Fibroblast of skin of right quadriceps (primary cell): ENCODE results near the gene IGFL1.
"Not testable (repeated sequence)": the region's sequence is repeated elsewhere in the genome, so short reads cannot be mapped to it uniquely, and the experiment has no call there.

Experiments
- DNase-seq: peaks from one replicate; pipeline ENCODE4 v3.0.0-alpha.2; 2013

Gene IGFL1

DNA sequence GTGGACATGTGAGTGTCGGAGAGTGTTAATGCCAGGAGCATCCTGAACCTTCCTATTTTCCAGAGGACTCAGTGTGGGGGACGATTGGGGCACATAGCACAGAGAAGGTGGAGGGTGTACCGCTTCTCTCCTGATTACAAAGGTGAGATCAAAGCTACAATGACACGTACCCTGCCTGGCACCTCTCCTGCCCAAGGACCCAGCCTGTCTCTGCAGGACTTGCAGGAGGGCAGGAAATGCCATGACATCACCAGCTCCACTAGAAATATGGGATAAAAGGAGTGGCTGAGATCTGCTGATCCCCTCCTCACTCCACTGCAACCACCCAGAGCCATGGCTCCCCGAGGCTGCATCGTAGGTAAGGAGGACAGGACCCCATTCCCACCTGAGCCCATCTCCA is at the start of gene IGFL1:
IGFL1 (plus strand) TSS at position 301 of the 400 bp plus-strand sequence; CDS start at position 334, 33 bp downstream.
- no peak for DNase-seq

DNA sequence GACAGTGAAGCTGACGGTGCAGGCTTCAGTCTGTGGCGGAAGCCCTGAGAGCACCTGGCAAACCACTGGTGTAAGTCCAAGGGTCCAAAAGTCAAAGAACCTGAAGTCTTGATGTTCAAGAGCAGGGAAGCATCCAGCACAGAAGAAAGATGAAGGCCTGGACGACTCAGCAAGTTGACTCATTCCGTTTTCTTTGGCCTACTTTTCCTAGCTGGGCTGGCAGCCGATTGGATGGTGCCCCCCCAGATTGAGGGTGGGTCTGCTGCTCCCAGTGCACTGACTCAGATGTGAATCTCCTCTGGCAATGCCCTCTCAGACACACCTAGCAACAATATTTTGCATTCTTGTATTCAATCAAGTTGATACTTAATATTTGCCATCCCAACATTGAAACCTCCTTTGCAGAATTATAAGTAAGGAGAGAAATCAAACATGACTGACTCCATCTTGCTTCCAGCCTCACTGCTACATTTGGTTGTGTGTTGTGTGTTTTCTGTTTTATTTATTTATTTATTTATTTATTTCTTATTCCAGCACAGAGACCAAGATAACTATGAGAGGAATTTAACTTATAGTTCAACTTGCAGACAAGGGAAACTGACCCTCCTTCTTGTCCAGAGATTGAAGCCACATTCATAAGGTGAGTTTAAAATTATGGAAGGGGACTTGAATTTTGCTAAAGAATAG is 48.7 kb upstream of the IGFL1 start:
- DNase-seq, result peak; percentile 65

DNA sequence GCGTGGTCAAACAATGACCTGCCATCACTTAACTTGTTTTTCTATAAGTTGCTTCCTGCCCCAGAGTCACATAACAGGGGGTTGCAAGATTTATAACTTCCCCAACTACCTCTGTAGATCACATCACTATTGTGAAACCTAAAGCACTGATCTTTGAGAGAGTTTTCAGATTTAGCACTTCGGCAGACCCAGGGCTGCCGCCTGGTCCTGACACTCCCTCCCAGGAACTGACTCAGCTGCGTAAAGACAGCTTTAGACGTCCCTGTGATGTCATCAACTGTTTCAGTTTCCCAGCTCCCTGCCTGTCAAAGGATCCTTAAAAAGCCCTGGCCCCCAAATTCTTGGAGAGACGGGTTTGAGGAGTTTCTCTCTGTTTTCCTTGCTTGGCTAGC is 48.2 kb upstream of the IGFL1 start:
- DNase-seq, result peak; percentile 56

DNA sequence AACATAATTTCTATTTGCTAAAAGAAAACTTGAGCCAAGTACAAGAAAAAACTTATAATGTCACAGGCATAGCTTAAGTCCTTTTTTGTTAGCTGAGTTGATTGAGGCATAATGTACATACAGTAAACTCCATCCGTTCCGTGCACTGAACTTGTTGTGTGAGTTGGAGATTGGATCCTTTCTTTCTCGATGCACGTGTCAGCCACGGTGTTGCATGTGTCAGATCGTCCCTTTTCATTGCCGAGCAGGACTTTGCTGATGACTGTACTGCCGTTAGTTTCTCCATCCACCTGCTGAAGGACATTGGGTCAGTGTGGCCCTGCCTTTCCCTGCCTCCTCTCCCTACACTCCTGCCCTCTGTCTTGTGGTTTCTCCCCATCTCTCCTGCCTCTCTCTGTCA is 47.1 kb upstream of the IGFL1 start:
- no peak for DNase-seq

DNA sequence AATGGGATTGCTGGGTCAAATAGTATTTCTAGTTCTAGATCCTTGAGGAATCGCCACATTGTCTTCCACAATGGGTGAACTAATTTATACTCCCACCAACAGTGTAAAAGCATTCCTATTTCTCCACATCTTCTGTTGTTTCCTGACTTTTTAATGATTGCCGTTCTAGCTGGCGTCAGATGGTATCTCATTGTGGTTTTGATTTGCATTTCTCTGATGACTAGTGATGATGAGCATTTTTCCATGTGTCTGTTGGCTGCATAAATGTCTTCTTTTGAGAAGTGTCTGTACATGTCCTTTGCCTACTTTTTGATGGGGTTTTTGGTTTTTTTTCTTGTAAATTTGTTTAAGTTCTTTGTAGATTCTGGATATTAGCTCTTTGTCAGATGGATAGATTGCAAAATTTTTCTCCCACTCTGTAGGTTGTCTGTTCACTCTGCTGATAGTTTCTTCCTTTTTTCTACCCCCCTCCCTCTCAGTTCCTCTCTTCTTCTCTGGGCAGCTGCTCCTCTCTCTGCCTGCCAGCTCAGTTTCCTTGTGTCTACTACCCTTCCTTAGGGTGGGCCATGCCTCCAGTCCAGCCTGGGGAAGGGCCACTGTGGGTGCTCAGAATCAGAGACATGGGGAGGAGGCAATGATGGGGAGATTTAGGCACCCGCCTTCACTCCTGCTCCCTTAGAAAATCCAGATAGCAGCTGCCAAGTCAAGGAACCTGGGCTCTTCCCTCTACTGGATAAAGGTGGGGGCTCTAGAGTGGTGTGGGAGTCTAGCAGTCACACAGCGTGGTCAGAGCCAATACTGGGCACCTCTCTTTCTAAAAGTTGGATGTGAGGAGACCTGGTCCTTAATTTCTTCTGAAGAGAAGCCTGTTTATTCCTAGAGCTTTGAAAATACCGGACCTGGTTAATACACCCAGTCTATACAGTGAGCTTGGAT is 44.5 kb upstream of the IGFL1 start:
- peak; percentile 86 for DNase-seq

DNA sequence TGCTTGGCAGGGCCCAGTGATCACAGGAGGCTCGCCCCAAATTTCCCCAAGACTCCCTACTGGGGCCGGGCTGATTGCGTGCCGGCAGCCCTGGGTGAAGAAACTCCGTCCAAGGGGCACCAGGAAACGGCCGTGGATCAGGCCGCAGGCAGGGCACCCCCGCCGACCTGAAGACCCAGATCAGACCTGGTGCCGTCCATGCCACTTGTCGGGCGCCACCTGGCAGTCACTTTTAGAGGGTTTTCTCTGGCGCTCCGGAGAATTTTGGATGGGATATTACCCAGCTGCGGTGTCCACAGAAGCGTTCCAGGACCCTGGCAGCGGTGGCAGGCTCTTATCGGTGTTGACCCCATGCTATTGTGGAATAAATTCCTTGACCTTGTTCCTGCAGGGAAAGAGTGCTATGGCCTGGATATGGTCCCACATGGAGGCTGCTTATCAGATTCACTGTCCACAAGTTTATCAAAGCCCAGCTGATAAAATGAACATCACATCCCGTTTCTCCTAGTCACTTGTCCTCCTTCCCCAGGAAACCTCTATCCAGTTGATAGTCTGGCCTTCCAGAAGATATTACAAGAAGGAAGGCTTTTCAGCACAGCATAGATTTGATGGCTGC is 43.3 kb upstream of the IGFL1 start:
- no peak for DNase-seq

DNA sequence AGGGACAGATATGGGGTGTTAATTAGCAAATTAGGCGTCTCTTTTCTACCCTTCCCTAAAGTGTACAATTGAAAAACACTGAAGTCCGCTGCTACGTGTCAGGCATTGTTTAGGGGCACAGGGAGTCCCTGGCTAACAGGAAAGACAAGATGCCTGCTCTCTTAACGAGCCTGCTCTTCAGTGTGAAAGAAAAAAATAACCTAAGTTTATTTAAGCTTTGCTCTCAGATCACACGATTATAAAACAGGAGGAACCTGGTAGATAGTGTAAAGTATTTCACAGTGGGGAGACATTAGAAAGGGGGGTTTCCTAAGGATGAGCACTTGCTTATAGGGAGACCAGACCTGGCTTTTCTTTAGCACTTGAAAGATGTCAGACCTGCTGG is 42.8 kb upstream of the IGFL1 start:
- DNase-seq, result no peak

DNA sequence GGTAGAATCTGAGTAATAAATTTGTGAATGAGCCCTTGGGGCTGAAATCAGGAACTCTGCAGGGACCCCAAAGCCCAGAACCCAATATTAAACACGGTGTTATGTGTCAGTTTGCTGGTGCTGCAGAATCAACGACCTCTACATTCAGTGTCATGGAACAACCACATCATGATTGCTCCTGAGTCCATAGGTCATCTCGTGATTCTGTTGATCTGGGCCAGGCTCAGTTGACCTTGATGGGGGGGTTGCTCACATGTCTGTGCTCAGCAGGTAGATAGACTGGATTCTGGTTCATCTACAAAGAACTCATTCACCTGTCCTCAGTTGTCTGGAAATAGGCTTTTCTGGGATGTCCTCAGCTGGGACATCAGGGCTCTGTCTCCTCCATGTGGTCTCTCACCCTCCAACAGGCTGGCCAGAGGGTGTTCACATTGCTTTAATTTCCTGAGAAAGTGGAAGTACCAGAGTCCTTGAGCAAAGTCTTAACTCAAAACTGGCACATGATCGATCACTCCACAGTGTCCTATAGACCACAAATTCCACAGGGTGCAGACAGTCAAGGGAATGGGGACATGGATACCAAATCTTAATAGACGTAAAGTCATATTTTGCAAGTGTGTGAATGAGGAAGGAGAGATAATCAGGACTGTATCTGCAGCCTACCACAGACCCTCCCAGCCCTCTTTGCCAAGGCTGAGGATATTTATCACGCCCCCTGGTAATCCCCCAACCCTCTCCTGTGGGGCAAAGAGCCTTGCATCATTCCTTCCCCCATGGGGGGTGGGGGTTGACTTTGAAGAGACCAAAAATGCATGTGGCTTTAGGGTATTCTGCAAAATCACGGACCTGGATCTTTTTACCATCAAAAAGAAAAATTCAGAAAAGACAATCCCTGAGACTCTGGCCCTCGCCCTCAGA is 39.3 kb upstream of the IGFL1 start:
- no peak for DNase-seq

DNA sequence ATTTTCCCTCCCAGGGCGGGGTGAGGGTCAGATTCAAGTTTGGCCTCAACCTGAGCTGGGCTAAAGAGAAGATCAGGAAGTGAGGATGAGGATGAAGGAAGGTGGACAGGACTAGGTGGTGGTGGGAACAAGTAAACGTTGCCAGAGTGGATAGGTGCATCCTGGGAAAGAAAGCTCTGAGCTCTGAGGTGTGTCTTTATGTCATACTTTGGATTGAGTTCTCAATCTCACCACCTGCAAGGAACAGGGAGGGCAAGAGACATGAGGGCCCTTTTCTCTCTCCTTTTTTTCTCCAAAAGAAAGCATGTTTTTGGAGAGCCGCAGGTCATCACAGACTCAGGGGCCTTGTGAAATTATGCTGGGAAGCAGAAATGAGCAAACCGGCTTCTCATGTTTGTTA is 38.2 kb upstream of the IGFL1 start:
- DNase-seq, result no peak

DNA sequence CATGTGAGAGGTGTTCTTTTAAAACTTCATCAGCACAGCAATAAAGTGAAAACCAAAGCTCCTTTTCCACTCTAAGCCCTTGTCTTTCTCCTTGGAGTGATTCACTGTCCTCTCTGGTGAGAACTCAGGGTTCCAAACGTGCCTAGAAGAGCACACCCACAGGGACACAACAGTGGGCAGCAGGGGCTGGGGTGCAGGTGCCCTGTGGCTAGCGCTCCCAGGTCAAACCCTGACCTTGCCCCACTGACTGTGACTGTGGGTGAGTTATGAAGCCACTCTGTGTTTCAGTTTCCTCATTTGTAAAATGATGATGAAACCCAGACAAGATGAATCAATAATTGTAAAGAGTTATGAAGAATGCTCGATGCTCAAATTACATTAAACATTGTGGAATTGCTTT is 37.6 kb upstream of the IGFL1 start:
- no peak for DNase-seq

DNA sequence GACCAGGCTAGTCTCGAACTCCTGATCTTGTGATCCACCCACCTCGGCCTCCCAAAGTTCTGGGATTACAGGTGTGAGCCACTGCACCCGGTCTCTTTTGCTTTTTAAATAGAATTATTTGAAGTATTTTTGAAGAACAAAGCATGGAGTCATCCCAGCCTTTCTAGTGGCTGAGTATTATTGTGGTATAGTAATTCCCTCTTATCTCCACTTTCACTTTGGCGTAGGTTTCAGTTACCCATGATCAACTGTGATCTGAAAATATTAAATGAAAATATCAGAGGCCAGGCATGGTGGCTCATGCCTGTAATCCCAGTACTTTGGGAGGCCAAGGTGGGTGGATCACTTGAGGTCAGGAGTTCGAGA is 36.9 kb upstream of the IGFL1 start:
- DNase-seq, result not testable (repeated sequence)

DNA sequence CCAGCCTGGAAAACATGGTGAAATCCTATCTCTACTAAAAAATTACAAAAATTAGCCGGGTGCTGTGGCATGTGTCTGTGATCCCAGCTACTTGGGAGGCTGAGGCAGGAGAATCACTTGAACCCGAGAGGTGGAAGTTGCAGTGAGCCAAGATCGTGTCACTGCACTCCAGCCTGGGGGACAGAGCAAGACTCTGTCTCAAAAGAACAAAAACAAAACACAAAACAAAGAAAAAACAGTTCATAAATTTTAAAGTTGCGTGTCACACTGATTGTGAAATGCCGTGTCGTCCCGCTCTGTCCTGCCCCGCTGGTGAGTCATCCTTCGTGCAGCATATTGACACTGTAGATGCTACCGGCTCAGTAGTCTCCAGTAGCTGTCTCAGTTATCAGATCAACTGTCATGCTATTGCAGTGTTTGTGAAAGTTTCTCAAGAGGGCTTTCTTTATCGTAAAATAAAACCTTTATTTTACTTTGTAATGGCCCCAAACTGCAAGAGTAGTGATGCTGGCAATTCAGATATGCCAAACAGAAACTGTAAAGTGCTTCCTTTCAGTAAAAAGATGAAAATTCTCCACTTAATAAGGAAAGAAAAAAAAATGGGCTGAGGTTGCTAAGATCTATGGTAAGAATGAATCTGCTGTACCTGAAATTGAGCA is 36.4 kb upstream of the IGFL1 start:
- peak; percentile 77 for DNase-seq

DNA sequence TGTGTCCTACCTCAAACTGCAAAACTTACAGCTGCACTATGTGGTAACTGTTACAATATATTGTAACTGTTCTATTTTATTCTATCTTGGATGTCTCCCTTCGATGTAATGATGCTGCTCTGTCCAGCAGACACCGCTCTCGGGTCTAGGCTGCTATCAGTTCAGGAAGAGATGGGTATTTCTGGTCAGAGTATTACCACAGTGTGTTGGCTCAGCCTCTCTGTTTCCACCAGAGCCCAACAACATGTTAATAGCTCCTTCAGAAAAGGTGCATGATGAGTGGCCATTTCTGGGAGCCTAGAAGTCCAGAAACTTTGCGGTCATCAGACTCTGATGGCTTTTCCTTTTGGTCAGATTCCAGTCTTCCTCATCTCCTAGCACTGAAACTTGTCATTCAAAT is 35.9 kb upstream of the IGFL1 start:
- no peak for DNase-seq

DNA sequence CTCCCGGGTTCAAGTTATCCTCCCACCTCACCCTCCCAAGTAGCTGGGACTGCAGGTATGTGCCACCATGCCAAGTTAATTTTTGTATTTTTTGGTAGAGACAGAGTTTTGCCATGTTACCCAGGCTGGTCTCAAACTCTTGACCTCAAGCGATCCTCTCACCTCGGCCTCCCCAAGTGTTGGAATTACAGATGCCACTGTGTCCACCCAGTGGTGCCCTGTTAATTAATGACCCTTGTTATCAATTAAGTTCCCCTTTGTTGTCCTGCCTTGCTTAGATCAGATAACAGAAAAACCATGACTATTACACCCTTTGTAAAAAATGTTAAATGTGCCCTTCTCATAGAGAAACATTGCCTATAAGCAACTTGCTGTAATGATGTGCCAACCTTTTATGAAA is 34.4 kb upstream of the IGFL1 start:
- DNase-seq, result no peak

DNA sequence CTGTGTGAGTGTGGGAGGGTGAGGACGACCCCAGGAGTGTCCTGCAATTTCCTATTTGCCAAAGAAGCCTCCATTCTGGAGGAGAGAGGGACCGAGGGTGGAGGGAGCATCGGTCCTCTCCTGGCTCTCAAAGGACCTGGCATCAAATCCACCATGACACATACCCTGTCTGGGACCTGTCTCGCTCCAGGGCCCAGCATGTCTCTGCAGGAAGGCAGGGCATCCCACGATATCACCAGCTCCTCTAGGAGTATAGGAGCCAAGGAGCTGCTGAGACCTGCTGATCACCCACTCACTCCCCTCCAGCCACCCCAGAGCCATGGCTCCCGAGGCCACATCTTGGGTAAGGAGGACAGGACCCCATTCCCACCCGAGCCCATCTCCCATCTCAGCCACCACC is 33.6 kb upstream of the IGFL1 start:
- DNase-seq, result not testable (repeated sequence)

DNA sequence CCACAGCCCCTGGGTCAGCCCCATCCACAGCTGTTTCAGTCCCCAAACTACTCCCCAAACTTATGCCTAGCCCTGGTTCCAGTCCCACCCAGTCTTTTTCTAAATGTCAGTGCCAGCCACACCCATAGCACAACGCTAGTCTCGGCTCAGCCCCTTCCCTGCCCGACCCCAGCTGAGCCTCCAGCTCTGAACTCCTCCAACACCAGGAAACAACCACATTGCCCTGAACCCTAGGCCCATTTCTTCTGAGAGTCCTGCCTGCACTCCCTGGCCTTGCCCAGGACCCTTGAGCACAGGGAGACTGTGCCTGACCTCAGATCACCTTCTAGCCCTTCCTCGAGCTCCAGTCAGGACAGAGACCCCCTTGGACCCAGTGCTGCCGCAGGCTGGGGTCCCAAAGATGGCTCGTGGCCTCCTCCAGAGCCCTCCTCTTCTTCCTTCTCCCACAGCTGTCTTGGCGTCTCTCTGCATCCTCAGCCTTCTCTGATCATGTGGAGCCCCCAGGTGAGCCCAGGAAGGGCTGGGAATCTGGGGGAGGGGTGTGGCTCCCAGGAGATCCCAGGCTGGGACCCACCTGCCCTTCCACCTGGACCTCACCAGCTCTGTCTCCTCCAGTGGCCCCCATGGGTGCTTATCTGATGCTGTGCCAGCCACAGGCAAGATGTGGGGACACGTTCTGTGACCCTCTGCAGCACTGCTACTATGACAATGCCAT is 33.0 kb upstream of the IGFL1 start:
- DNase-seq, result no peak

DNA sequence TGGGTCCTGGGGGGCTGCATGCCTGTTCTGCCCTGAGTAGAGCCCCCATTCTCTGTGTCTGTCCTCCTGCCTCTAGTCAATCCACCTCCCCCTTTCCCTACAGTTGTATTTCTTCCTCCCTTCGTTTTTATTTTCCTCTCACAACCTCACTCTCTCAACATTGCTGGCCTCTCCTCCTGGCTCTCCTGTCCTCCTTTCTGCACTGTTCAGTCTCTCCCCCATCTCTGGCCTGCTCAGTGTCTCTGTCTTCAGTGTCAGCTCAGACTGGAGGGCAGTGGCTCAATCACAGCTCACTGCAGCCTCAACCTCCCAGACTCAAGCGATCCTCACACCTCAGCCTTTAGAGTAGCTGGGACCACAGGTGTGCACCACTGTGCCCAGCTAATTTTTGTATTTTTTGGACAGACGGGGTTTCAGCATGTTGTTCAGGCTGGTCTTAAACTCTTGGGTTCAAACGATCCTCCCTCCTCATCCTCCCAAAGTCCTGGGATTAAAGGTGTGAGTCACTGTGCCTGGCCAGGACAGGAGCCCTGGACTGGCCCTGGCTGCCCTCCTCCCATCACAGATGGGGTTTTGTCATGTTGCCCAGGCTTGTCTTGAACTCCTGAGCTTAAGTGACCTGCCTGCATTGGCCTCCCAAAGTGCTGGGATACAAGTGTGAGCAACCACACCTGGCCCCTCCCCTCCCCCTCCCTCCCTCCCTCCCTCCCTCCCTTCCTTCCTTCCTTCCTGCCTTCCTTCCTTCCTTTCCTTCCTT is 32.0 kb upstream of the IGFL1 start:
- no peak for DNase-seq

DNA sequence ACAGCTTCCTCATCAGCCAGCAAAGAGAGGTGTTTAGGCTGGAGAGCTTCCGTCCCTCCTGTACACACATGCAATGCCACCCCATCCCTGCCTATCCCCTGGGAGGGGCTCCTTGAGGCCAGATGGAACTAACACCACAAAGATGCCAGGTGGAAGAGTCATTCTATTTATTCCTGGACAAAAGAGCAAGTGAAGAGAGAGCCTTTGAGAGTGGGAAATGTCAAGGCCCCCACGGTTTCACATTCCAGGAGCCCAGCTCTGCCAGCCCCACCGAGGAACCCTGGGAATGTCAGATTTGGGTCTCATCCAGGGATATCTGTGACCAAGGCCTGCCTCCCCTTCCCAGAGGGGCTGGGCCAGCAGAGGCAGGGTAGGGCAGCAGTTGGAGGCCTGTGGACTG is 30.8 kb upstream of the IGFL1 start:
- no peak for DNase-seq

DNA sequence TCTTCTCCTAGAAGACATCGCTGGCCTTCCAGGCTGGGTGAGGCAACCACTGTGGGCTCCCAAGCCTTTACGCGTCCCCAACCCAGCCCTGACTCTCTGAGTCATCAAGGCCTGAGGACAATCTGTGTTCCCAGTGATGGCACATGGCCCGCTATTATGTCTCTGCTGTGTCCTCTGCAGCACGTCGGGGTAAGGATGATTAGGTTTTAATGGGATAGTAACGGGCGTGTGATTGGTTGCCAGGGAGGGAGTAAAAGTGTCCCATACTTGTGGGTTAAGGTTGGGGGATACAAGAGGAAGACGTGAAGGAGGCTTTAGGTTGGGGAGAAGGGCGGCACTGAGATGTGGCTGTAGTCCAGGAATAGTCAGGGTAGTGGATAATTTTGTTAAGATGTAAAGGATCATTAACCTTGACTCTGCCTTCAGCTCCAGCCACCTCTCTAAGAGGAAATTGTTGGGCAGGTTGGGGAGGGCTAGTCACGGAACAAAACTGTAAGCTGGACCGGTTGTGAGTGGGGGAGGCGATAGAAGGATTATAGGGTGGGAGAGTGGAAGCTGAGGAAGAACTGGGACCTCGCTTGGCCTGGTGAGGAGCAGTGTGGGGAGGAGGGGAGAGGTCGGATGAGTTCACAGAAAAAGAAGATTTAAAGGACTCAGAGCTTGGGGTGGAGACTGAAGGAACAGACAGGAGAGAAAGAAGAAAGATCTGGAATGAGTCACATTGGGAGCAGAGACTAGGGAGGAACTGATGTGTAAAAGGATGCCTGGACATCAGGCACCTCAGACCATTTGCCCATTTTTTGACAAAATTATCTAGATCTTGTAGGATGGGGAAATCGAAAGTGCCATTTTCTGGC is 27.9 kb upstream of the IGFL1 start:
- no peak for DNase-seq

DNA sequence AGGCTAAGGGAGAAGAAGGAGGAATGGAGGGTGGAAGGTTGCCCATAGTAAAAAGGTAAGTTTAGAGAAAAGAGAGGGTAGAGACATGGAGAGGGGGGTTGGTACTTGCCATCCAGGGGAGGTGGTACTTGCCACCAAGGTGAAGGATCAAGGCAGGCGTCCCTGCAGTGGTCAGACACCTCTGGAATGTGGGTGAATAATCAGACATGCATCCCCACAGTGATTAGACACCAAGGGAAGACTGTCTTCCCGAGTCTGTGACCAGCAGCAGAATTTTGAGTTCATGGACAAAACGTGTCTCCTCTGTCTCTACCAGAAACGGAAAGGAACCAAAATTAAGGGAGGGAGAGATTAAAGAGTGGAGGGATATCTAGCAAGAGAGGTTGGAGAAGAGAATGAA is 27.1 kb upstream of the IGFL1 start:
- no peak for DNase-seq
